Mucosa of rectum (tissue), 2 donors: ENCODE measurements around the gene STX2.

Source experiments
- H3K27ac ChIP-seq, 2 donors: one replicate each; pipeline ENCODE4 v1.7.0; 2013; ENCODE audit warnings: inconsistent platforms in 2 of 2, low read depth in 2 of 2, low read length in 2 of 2
- H3K27me3 ChIP-seq, 2 donors: one replicate each; pipeline ENCODE4 v1.7.0; 2013; ENCODE audit warnings: low read length in 2 of 2; ENCODE audit not compliant: control insufficient read depth in 2 of 2, insufficient read depth in 2 of 2
- H3K36me3 ChIP-seq, 2 donors: one replicate each; pipeline ENCODE4 v1.7.0; 2013; ENCODE audit warnings: low read length in 2 of 2; ENCODE audit not compliant: control insufficient read depth in 2 of 2, insufficient read depth in 2 of 2
- H3K4me1 ChIP-seq, 2 donors: one replicate each; pipeline ENCODE4 v1.7.0; 2013; ENCODE audit warnings: low read length in 2 of 2, mild to moderate bottlenecking in 1 of 2; ENCODE audit not compliant: control insufficient read depth in 2 of 2, insufficient read depth in 2 of 2
- H3K4me3 ChIP-seq, 2 donors: one replicate each; pipeline ENCODE4 v1.7.0; 2013; ENCODE audit warnings: low read length in 2 of 2
- H3K9ac ChIP-seq, 2 donors: one replicate each; pipeline ENCODE4 v1.7.0; 2013; ENCODE audit warnings: low read length in 2 of 2, low read depth in 1 of 2, mild to moderate bottlenecking in 1 of 2
- H3K9me3 ChIP-seq, 2 donors: one replicate each; pipeline ENCODE4 v1.7.0; 2013; ENCODE audit warnings: low read length in 2 of 2; ENCODE audit not compliant: control insufficient read depth in 2 of 2
- donor health status: healthy.
- donor health status: Normal muscosa, but diverticular disease.

Gene STX2

GRCh38 chr12:130805635-130806034 lies 33.4 kb downstream of the STX2 start:
- H3K36me3 ChIP-seq = peaks cover 6 to 10% of the 10 kb centered on the region in 2 donors

GRCh38 chr12:130804216-130804615 lies 34.8 kb downstream of the STX2 start:
- Histone ChIP-seq H3K4me1 (no peaks in the 10 kb centered on the region), H3K27ac (no peak overlapping the region), H3K9ac (no peak overlapping the region), H3K9me3 (no peaks in the 10 kb centered on the region), H3K27me3 (no peaks in the 10 kb centered on the region), H3K36me3 (peaks cover 9 to 10% of the 10 kb centered on the region in 2 donors), H3K4me3 (no peak overlapping the region)

More at GRCh38 chr12:130805635-130806034, 33.4 kb downstream of the STX2 start:
- no peaks in the 10 kb centered on the region for H3K9me3 ChIP-seq
- no peak overlapping the region for H3K27ac ChIP-seq
- no peaks in the 10 kb centered on the region for H3K27me3 ChIP-seq
- no peak overlapping the region for H3K4me3 ChIP-seq
- H3K9ac ChIP-seq = no peak overlapping the region
- no peaks in the 10 kb centered on the region for H3K4me1 ChIP-seq

GRCh38 chr12:130803702-130804101 lies 35.3 kb downstream of the STX2 start:
- no peaks in the 10 kb centered on the region for H3K4me1 ChIP-seq
- no peaks in the 10 kb centered on the region for H3K9me3 ChIP-seq
- no peak overlapping the region for H3K27ac ChIP-seq
- H3K4me3 ChIP-seq = no peak overlapping the region
- H3K9ac ChIP-seq = no peak overlapping the region
- no peaks in the 10 kb centered on the region for H3K27me3 ChIP-seq
- peaks cover 9 to 10% of the 10 kb centered on the region in 2 donors for H3K36me3 ChIP-seq

- H3K9ac ChIP-seq = no peak overlapping the region
- H3K27ac ChIP-seq = no peak overlapping the region
- H3K9me3 ChIP-seq = no peaks in the 10 kb centered on the region
- no peak overlapping the region for H3K4me3 ChIP-seq
- peaks cover 5 to 6% of the 10 kb centered on the region in 2 donors for H3K36me3 ChIP-seq
- H3K4me1 ChIP-seq = no peaks in the 10 kb centered on the region
- H3K27me3 ChIP-seq = no peaks in the 10 kb centered on the region
These were observed 38.7 kb downstream of the STX2 start for GRCh38 chr12:130800312-130800711.

GRCh38 chr12:130799051-130799450 lies 40.0 kb downstream of the STX2 start:
- Histone ChIP-seq H3K4me3 (no peak overlapping the region), H3K9ac (no peak overlapping the region), H3K27me3 (no peaks in the 10 kb centered on the region), H3K36me3 (peaks cover 0 to 3% of the 10 kb centered on the region in 2 donors), H3K27ac (no peak overlapping the region), H3K4me1 (no peaks in the 10 kb centered on the region), H3K9me3 (no peaks in the 10 kb centered on the region)

GRCh38 chr12:130796985-130797686 lies 41.9 kb downstream of the STX2 start:
- Histone ChIP-seq H3K36me3 (peaks cover 0 to 3% of the 10 kb centered on the region in 2 donors), H3K4me1 (no peaks in the 10 kb centered on the region), H3K27me3 (no peaks in the 10 kb centered on the region), H3K9ac (no peak overlapping the region), H3K27ac (no peak overlapping the region), H3K4me3 (peak overlapping the region in 1 of 2 donors; percentile 5), H3K9me3 (no peaks in the 10 kb centered on the region)

GRCh38 chr12:130795906-130796305 lies 43.1 kb downstream of the STX2 start:
- no peak overlapping the region for H3K9ac ChIP-seq
- no peaks in the 10 kb centered on the region for H3K4me1 ChIP-seq
- no peaks in the 10 kb centered on the region for H3K9me3 ChIP-seq
- H3K27me3 ChIP-seq = no peaks in the 10 kb centered on the region
- no peak overlapping the region for H3K27ac ChIP-seq
- H3K36me3 ChIP-seq = peaks cover 3 to 6% of the 10 kb centered on the region in 2 donors
- no peak overlapping the region for H3K4me3 ChIP-seq

GRCh38 chr12:130793554-130793849 lies 45.5 kb downstream of the STX2 start:
- no peaks in the 10 kb centered on the region for H3K27me3 ChIP-seq
- no peaks in the 10 kb centered on the region for H3K4me1 ChIP-seq
- H3K9ac ChIP-seq = no peak overlapping the region
- H3K4me3 ChIP-seq = no peak overlapping the region
- no peak overlapping the region for H3K27ac ChIP-seq
- H3K9me3 ChIP-seq = no peaks in the 10 kb centered on the region
- peaks cover 3 to 5% of the 10 kb centered on the region in 2 donors for H3K36me3 ChIP-seq

GRCh38 chr12:130792821-130793553 lies 46.1 kb downstream of the STX2 start:
- Histone ChIP-seq H3K4me1 (no peaks in the 10 kb centered on the region), H3K27ac (no peak overlapping the region), H3K27me3 (no peaks in the 10 kb centered on the region), H3K4me3 (no peak overlapping the region), H3K9ac (no peak overlapping the region), H3K9me3 (no peaks in the 10 kb centered on the region), H3K36me3 (peaks cover 3 to 5% of the 10 kb centered on the region in 2 donors)

- H3K27me3 ChIP-seq = no peaks in the 10 kb centered on the region
- no peak overlapping the region for H3K27ac ChIP-seq
- H3K4me1 ChIP-seq = no peaks in the 10 kb centered on the region
- H3K4me3 ChIP-seq = no peak overlapping the region
- no peaks in the 10 kb centered on the region for H3K9me3 ChIP-seq
- H3K36me3 ChIP-seq = peaks cover 3 to 5% of the 10 kb centered on the region in 2 donors
- no peak overlapping the region for H3K9ac ChIP-seq
These were observed 47.4 kb downstream of the STX2 start for GRCh38 chr12:130791629-130792028.
